ENCODE results near the gene THSD8. TPM values are rescaled to one million over a fixed set of nuclear protein-coding genes. Genes with fewer than 3 reads are reported as not detected.
A peak's percentile ranks its signal among the peaks of the same experiment; 100 is the strongest.
"Not testable (repeated sequence)": the region's sequence is repeated elsewhere in the genome, so short reads cannot be mapped to it uniquely, and the experiment has no call there.

The THSD8 gene
- total RNA-seq, 4 donors from 2014 or later, result 0.67 TPM; not detected in 3

DNA sequence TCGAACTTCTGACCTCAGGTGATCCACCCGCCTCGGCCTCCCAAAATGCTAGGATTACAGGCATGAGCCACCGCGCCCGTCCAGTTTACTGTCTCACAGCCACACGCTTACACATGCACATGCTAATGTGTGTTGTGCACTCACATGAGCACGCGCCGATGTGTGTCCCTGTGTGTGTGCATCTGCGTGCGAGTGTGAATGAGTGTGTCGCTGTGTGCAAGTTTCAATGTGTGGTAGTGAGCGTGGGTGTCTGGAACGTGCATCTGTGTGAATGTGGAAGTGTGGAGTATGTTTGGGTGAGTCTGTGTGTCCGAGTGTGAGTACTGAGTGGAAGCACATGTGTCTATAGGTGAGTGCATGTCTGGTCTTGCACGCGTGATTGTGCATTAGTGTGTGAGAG lies 40.6 kb downstream of the THSD8 start:
- DNase-seq, result no peak
- Histone ChIP-seq H3K36me3 (no peaks in the 10 kb centered on the region), H3K9me3 (no peaks in the 10 kb centered on the region), H3K27me3 (peaks cover 30% of the 10 kb centered on the region), H3K27ac (no peak overlapping the region), H3K4me3 (replicated peaks in 1 of 3) (no peak overlapping the region), H3K4me1 (peaks cover 9 to 10% of the 10 kb centered on the region in 2 donors)
- intact Hi-C loops (cut with DNase I), result loop anchor here (10.0 kb wide), 2 partner anchors 168 to 278 kb away; no protein-coding TSS in a partner anchor
- WGBS, 2 donors, result 93 to 94% methylated on average over 18 of the region's 18 CpGs
- TF ChIP-seq, protein P1, sequence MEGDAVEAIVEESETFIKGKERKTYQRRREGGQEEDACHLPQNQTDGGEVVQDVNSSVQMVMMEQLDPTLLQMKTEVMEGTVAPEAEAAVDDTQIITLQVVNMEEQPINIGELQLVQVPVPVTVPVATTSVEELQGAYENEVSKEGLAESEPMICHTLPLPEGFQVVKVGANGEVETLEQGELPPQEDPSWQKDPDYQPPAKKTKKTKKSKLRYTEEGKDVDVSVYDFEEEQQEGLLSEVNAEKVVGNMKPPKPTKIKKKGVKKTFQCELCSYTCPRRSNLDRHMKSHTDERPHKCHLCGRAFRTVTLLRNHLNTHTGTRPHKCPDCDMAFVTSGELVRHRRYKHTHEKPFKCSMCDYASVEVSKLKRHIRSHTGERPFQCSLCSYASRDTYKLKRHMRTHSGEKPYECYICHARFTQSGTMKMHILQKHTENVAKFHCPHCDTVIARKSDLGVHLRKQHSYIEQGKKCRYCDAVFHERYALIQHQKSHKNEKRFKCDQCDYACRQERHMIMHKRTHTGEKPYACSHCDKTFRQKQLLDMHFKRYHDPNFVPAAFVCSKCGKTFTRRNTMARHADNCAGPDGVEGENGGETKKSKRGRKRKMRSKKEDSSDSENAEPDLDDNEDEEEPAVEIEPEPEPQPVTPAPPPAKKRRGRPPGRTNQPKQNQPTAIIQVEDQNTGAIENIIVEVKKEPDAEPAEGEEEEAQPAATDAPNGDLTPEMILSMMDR (IDR thresholded peaks at IDR 0.05), result no peak
- TF ChIP-seq POLR2A (IDR thresholded peaks at IDR 0.05), result no peak

DNA sequence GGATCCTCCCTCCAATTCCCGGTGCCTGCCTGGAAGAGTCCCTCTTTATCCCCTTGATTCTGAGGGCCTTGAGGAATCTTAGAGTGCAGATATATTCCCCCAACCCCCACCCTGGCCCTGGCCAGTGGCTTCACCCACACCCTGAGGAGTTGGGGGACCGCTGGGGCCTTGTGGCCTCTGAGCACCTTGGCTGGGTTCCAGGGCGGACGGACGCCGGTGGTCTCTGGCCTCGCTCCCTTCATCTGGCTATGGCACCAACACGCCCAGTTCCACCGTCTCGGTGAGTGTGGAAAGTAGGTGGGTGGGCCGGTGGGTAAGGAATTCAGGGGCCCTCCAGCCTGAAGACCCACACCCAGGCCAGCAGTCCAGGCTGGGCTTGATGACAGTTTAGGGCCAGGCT lies 41.5 kb downstream of the THSD8 start:
- TF ChIP-seq, protein P1 (IDR thresholded peaks at IDR 0.05), result no peak
- no peak for TF ChIP-seq POLR2A (IDR thresholded peaks at IDR 0.05)
- peaks cover 24% of the 10 kb centered on the region for H3K27me3 ChIP-seq
- H3K4me1 ChIP-seq, result peaks cover 7 to 14% of the 10 kb centered on the region in 2 donors
- no peaks in the 10 kb centered on the region for H3K9me3 ChIP-seq
- no peak overlapping the region for H3K27ac ChIP-seq
- WGBS, 2 donors, result 71 to 81% methylated on average over 6 to 11 of the region's 11 CpGs
- intact Hi-C loops (cut with DNase I), result loop anchor here (10.0 kb wide), 2 partner anchors 169 to 279 kb away; no protein-coding TSS in a partner anchor
- no peaks in the 10 kb centered on the region for H3K36me3 ChIP-seq
- H3K4me3 ChIP-seq (replicated peaks in 1 of 3), result no peak overlapping the region
- no peak for DNase-seq

DNA sequence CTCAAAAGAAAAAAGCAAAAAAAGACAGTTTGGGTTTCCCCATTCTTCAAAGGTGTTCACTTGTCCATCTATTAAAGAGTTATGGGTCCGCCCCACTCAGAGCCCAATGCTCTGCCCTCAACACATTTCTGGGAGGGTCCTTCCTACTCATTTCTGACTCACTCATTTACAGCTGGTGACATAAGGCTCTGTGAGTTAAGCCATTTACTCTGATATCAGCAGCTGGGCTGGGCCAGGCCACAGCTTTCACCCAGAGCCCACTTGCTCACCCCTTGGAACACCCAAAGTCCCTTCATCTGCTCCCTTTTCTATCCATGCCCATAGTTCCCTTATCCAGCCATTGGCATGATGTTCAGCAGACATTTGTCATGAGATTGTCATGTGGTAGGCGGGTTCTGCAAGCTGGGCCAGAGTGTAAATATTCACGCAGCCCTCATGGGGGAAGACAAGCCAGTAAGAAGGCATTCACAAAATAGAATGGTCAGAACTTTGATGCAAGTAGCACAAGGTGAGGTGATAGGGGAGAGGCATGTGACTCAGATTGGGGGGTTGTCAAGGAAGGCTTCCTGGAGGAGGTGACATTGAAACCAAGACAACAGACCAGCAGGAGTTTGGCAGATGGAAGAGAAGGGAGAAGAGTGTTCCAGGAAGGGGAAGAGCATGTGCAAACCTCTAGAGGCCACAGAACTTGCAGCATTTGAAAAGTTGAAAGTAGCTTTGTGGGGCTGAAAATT lies 42.3 kb downstream of the THSD8 start:
- Histone ChIP-seq H3K27me3 (peaks cover 17% of the 10 kb centered on the region), H3K27ac (no peak overlapping the region), H3K4me1 (peaks cover 0 to 11% of the 10 kb centered on the region in 2 donors), H3K4me3 (replicated peaks in 1 of 3) (no peak overlapping the region), H3K36me3 (no peaks in the 10 kb centered on the region), H3K9me3 (no peaks in the 10 kb centered on the region)
- DNase-seq, result no peak
- TF ChIP-seq POLR2A (IDR thresholded peaks at IDR 0.05), result no peak
- TF ChIP-seq, protein P1 (IDR thresholded peaks at IDR 0.05), result no peak
- 93 to 94% methylated on average over 3 of the region's 3 CpGs for WGBS, 2 donors
- intact Hi-C loops (cut with DNase I), result loop anchor here (10.0 kb wide), 2 partner anchors 169 to 279 kb away; no protein-coding TSS in a partner anchor

DNA sequence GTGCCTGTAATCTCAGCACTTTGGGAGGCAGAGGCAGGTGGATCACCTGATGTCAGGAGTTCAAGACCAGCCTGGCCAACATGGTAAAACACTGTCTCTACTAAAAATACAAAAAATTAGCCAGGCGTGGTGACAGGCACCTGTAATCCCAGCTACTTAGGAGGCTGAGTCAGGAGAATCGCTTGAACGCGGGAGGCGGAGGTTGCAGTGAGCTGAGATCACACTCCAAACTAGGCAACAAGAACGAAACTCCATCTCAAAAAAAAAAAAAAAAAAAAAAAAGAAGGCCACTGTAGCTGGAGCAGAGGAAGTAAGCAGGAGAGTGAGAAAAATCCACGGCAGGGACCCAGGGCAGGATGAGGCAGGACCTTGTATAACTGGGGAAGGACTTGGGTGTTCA lies 44.7 kb downstream of the THSD8 start:
- H3K9me3 ChIP-seq; H3K36me3 ChIP-seq; H3K4me1 ChIP-seq; H3K27ac ChIP-seq; DNase-seq; H3K27me3 ChIP-seq; H3K4me3 ChIP-seq (replicated peaks in 1 of 3): not testable (repeated sequence)
- intact Hi-C loops (cut with DNase I), result loop anchor here (5.0 to 10.0 kb wide), 3 partner anchors 79 to 282 kb away; no protein-coding TSS in a partner anchor
- 85% methylated on average over 7 of the region's 7 CpGs for WGBS, 2 donors

DNA sequence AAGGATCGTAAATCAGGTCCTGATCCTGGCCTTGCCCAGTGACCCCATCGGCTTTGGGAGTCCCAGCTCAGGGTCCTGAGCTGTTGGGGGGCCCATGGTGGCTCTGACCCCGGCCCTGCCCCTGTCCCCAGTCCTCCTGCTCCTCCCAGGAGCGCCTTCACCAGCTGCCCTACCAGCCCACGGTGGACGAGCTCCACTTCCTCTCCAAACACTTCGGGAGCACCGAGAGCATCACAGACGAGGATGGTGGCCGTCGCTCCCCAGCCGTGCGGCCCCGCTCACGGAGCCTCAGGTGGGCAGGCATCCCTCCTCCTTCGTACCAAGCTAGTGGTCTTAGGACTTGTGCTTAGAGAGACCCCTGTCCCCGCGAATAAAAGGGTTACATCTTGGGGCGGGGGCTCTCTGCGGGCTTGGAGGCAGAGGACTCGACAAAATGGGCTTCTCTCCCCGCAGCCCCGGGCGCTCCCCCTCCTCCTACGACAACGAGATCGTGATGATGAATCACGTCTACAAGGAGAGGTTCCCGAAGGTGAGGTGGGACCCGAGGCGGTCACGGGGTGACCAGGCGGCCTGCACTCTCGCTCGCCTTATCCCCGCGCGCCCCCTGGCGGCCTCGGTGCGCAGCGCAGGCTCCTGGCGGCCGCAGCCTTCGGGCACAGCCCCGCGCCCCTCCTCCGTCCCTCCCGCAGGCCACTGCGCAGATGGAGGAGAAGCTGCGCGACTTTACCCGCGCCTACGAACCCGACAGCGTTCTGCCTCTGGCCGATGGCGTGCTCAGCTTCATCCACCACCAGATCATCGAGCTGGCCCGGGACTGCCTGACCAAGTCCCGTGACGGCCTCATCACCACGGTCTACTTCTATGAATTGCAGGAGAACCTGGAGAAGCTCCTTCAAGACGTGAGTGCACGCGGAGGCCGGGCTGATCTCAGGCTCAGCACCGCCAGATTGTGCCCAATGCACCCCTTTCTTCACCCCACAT lies 45.6 kb downstream of the THSD8 start:
- 23 to 31% methylated on average over 17 to 31 of the region's 69 CpGs for WGBS, 2 donors
- DNase-seq, result peak; percentile 87 to 88

More for the DNA sequence above, 45.6 kb downstream of the THSD8 start:
- no peak for TF ChIP-seq POLR2A (IDR thresholded peaks at IDR 0.05)
- TF ChIP-seq, protein P1 (IDR thresholded peaks at IDR 0.05), result peak; percentile 80 to 99 (median 98)
- Histone ChIP-seq H3K9me3 (no peaks in the 10 kb centered on the region), H3K27ac (no peak overlapping the region), H3K36me3 (no peaks in the 10 kb centered on the region), H3K27me3 (peaks cover 2% of the 10 kb centered on the region), H3K4me3 (replicated peaks in 1 of 3) (peak overlapping the region in 1 of 3 donors; percentile 2), H3K4me1 (peaks cover 0 to 8% of the 10 kb centered on the region in 2 donors)
- intact Hi-C loops (cut with DNase I), result loop anchor here (5.0 to 10.0 kb wide), 3 partner anchors 80 to 283 kb away; no protein-coding TSS in a partner anchor

Measured in thyroid gland (tissue), 4 donors.